Stomach (tissue), 9 donors: ENCODE results near the gene ZNF677. TPM values are rescaled to one million over a fixed set of nuclear protein-coding genes. Genes with fewer than 3 reads are reported as not detected.
"Not testable (repeated sequence)": the region's sequence is repeated elsewhere in the genome, so short reads cannot be mapped to it uniquely, and the experiment has no call there.

Experiments used
- DNase-seq, 2 donors: peaks; one replicate each; pipeline versions ENCODE4 v3.0.0 to v3.0.0-alpha.2; 2013 to 2019
- H3K27ac ChIP-seq, 5 donors: fragments of 200-600 bp in 4 of 5; sonication (generic) in 4 of 5; one replicate each; pipeline ENCODE4 v1.5.1; 2013 to 2019; ENCODE audit warnings: mild to moderate bottlenecking in 1 of 5, moderate library complexity in 1 of 5
- H3K27me3 ChIP-seq, 3 donors: fragments of 200-600 bp; sonication (generic); one replicate each; pipeline ENCODE4 v1.5.1; 2017 to 2019; ENCODE audit warnings: mixed run types in 1 of 3
- H3K36me3 ChIP-seq, 4 donors: fragments of 200-600 bp; sonication (generic); 1 replicate in 3 of 4; 2 replicates in 1 of 4; pipeline ENCODE4 v1.5.1; 2016 to 2019
- H3K4me1 ChIP-seq, 4 donors: fragments of 200-600 bp; sonication (generic); one replicate each; pipeline ENCODE4 v1.5.1; 2016 to 2019
- H3K4me3 ChIP-seq, 4 donors: fragments of 200-600 bp; sonication (generic) in 3 of 4; one replicate each; pipeline ENCODE4 v1.5.1; 2016 to 2019; ENCODE audit warnings: mild to moderate bottlenecking in 1 of 4
- H3K9me3 ChIP-seq, 4 donors: fragments of 200-600 bp; sonication (generic); one replicate each; pipeline ENCODE4 v1.5.1; 2016 to 2019
- EP300 ChIP-seq: sonication (generic); formaldehyde crosslinking; IDR thresholded peaks from one replicate; pipeline ENCODE4 v1.6.1; 2017; ENCODE audit warnings: antibody characterized with exemption
- POLR2A ChIP-seq, 4 donors: fragments of 450-650 bp; IDR thresholded peaks; one replicate each; pipeline ENCODE4 v1.6.1; 2016; ENCODE audit warnings: antibody characterized with exemption in 4 of 4, control low read depth in 2 of 4, mild to moderate bottlenecking in 1 of 4, moderate library complexity in 1 of 4
- POLR2AphosphoS5 ChIP-seq, 3 donors: sonication (generic); formaldehyde crosslinking; IDR thresholded peaks; one replicate each; pipeline ENCODE4 v1.6.1; 2016; ENCODE audit warnings: antibody characterized with exemption in 3 of 3
- WGBS, 5 donors: extraction: QIAGEN DNeasy Blood & Tissue Kit in 3 of 5; methylation state at CpG; one replicate each; pipeline versions ENCODE4 v1.1.5 to v1.1.7; 2013 to 2018; 5-methylcytosine and 5-hydroxymethylcytosine counted together
- intact Hi-C: fragments of 100-400 bp; cut with DNase I; formaldehyde crosslinking; loops from one replicate; pipeline ENCODE4 v1.15.1; 2023; ENCODE audit warnings: low total_unique reads
- polyA plus RNA-seq, 3 donors: library from polyadenylated mRNA; stranded (reverse); fragments of 200-250 nt; gene quantifications; one replicate each; pipeline ENCODE4 v1.2.3, GENCODE V29; 2013
- total RNA-seq, 5 donors: library from RNA; depleted of rRNA; stranded (reverse); fragments of >200 nt; gene quantifications; one replicate each; pipeline versions ENCODE4 v1.1.0 to v1.2.3, GENCODE V29; 2014 to 2016
- TF ChIP-seq, protein P1 (sequence below), 7 experiments: fragments of 450-650 bp in 4 of 7; fragments of 200-600 bp in 3 of 7; sonication (generic) in 3 of 7; IDR thresholded peaks; one replicate each; pipeline ENCODE4 v1.5.1; 2016 to 2019; ENCODE audit warnings: antibody characterized with exemption in 7 of 7, control low read depth in 2 of 7, mild to moderate bottlenecking in 1 of 7
- donor health status: healthy with polysubstance abuse.
- donor health status: Bipolar disorder and iron deficiency.
- donor health status: healthy.

Gene ZNF677
- total and polyA plus RNA-seq, 8 donors: 6.2 to 35.6 (median 8.6) TPM; not detected in 2

DNA sequence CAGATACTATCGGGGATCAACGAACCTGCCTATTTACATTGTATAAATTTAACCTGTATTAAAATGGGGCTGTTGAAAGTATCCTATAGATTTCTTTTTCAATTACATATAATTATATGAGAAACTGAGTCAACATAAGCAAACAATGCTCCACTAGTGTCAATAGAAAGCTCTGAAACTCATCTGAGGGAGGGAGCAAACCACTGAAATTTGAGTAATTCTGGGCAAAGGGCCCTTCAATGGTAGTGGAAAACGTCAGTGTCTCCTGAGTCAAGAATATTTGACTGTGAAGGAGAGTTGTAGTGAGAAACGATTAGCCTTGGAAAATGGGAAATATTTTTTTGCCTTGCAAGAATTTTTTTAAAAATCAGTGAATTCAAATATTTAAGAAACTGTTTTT is 30.4 kb upstream of the ZNF677 start:
- no peak for DNase-seq
- 58 to 68% (median 62%) methylated on average over 4 of the region's 4 CpGs for WGBS, 5 donors

GRCh38 chr19:53281947-53282346 is 27.3 kb upstream of the ZNF677 start:
- 21 to 67% (median 52%) methylated on average over 1 to 2 of the region's 8 CpGs; no CpG with 5 or more reads in 1 of the 5 donors for WGBS, 5 donors
- H3K4me1 ChIP-seq, intact Hi-C loops, H3K36me3 ChIP-seq, H3K4me3 ChIP-seq, H3K27ac ChIP-seq: not testable (repeated sequence)
- H3K27me3 ChIP-seq: peaks cover 0 to 11% (median 0%) of the 10 kb centered on the region in 3 donors
- H3K9me3 ChIP-seq: peaks cover 0 to 15% (median 7%) of the 10 kb centered on the region in 4 donors
- DNase-seq: peak in 1 of 2 donors; percentile 31

More for the DNA sequence above, 30.4 kb upstream of the ZNF677 start:
- intact Hi-C loops: no loop called here
- Histone ChIP-seq H3K27me3 (peaks cover 0 to under 1% (median 0%) of the 10 kb centered on the region in 3 donors), H3K4me1 (no peaks in the 10 kb centered on the region), H3K27ac (no peak overlapping the region), H3K9me3 (peaks cover 0 to 38% (median 10%) of the 10 kb centered on the region in 4 donors), H3K4me3 (no peak overlapping the region), H3K36me3 (no peaks in the 10 kb centered on the region)
- TF ChIP-seq POLR2AphosphoS5 (IDR thresholded peaks at IDR 0.05) (no peak), EP300 (no peak), POLR2A (IDR thresholded peaks at IDR 0.05) (no peak)
- TF ChIP-seq, protein P1, sequence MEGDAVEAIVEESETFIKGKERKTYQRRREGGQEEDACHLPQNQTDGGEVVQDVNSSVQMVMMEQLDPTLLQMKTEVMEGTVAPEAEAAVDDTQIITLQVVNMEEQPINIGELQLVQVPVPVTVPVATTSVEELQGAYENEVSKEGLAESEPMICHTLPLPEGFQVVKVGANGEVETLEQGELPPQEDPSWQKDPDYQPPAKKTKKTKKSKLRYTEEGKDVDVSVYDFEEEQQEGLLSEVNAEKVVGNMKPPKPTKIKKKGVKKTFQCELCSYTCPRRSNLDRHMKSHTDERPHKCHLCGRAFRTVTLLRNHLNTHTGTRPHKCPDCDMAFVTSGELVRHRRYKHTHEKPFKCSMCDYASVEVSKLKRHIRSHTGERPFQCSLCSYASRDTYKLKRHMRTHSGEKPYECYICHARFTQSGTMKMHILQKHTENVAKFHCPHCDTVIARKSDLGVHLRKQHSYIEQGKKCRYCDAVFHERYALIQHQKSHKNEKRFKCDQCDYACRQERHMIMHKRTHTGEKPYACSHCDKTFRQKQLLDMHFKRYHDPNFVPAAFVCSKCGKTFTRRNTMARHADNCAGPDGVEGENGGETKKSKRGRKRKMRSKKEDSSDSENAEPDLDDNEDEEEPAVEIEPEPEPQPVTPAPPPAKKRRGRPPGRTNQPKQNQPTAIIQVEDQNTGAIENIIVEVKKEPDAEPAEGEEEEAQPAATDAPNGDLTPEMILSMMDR (IDR thresholded peaks at IDR 0.05): no peak

- no peak overlapping the region for H3K4me3 ChIP-seq
- TF ChIP-seq EP300 (no peak), POLR2AphosphoS5 (IDR thresholded peaks at IDR 0.05) (no peak), POLR2A (IDR thresholded peaks at IDR 0.05) (no peak)
- intact Hi-C loops: no loop called here
- no peak overlapping the region for H3K27ac ChIP-seq
- H3K4me1 ChIP-seq: no peaks in the 10 kb centered on the region
- H3K27me3 ChIP-seq: peaks cover 0 to 20% (median 0%) of the 10 kb centered on the region in 3 donors
- peaks cover 0 to 33% (median 15%) of the 10 kb centered on the region in 4 donors for H3K9me3 ChIP-seq
- 89 to 96% (median 93%) methylated on average over 2 of the region's 2 CpGs for whole genome bisulfite sequencing, 5 donors
- DNase-seq: no peak
- H3K36me3 ChIP-seq: no peaks in the 10 kb centered on the region
Observed at GRCh38 chr19:53275480-53275879, 20.8 kb upstream of the ZNF677 start.

- DNase-seq: no peak
- TF ChIP-seq POLR2A (IDR thresholded peaks at IDR 0.05) (no peak), EP300 (no peak), POLR2AphosphoS5 (IDR thresholded peaks at IDR 0.05) (no peak)
- TF ChIP-seq, protein P1 (IDR thresholded peaks at IDR 0.05): no peak
- WGBS, 5 donors: 80 to 87% (median 86%) methylated on average over 7 to 9 of the region's 9 CpGs
- intact Hi-C loops: no loop called here
- Histone ChIP-seq H3K4me3 (no peak overlapping the region), H3K9me3 (peaks cover 0 to 33% (median 17%) of the 10 kb centered on the region in 4 donors), H3K27ac (no peak overlapping the region), H3K36me3 (no peaks in the 10 kb centered on the region), H3K4me1 (no peaks in the 10 kb centered on the region), H3K27me3 (peaks cover 0 to 11% (median 0%) of the 10 kb centered on the region in 3 donors)
Observed at GRCh38 chr19:53272044-53272443, 17.4 kb upstream of the ZNF677 start.

DNA sequence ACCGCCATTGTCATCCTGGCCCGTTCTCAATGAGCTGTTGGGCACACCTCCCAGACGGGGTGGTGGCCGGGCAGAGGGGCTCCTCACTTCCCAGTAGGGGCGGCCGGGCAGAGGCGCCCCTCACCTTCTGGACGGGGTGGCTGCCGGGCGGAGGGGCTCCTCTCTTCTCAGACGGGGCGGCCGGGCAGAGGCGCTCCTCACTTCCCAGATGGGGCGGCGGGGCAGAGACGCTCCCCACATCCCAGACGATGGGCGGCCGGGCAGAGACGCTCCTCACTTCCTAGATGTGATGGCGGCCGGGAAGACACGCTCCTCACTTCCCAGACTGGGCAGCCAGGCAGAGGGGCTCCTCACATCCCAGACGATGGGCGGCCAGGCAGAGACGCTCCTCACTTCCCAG is 15.2 kb upstream of the ZNF677 start:
- intact Hi-C loops, H3K27me3 ChIP-seq, H3K4me3 ChIP-seq, H3K36me3 ChIP-seq, H3K27ac ChIP-seq, DNase-seq, H3K4me1 ChIP-seq: not testable (repeated sequence)
- H3K9me3 ChIP-seq: peaks cover 0 to 27% (median 16%) of the 10 kb centered on the region in 4 donors
- 89 to 99% (median 94%) methylated on average over 13 to 27 of the region's 27 CpGs for WGBS, 5 donors

DNA sequence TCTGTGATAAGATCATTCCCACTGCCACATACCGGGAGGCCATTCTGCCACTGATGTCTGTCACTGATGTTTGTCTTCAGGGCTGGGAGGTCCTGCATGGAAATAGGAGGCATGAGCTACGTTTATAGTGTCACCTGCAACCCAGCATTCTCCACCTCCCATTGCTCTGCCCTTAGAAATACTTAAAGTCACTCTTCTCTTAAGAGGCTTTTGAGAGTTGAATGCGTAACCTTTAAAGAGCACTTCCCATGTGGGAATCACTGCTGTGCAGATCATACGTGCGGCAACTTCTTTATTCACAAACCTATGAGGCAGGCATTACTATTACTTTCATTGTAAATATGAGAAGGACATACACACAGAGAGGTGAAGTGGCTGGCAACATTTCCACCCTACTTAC is 12.9 kb upstream of the ZNF677 start, which contains the start of gene VN1R4:
VN1R4 (minus strand) TSS at position 101 of the 400 bp plus-strand sequence; CDS start at position 43, 58 bp downstream.
- 64 to 82% (median 80%) methylated on average over 4 to 5 of the region's 5 CpGs for WGBS, 5 donors
- H3K27me3 ChIP-seq, H3K36me3 ChIP-seq, H3K27ac ChIP-seq, H3K4me3 ChIP-seq, intact Hi-C loops, DNase-seq, H3K4me1 ChIP-seq: not testable (repeated sequence)
- peaks cover 0 to 36% (median 16%) of the 10 kb centered on the region in 4 donors for H3K9me3 ChIP-seq

DNA sequence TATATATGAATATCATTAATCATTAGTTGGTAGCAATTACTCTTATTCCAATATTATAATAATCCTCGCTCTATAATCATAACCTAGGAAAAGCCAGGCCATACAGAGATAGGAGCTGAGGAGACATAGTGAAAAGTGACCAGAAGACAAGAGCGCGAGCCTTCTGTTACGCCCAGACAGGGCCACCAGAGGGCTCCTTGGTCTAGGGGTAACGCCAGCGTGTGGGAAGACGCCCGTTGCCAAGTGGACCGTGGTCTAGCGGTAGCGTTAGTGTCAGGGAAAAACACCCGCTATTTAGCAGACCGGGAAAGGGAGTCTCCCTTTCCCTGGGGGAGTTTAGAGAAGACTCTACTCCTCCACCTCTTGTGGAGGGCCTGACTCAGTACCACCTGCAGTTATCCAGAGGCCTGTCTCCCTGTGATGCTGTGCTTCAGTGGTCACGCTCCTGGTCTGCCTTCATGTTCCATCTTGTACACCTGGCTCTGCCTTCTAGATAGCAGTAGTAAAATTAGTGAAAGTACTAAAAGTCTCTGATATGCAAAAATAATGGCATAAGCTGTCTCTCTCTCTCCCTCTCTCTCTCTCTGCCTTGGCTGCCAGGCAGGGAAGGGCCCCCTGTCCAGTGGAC is 3.2 kb upstream of the ZNF677 start, which contains the start of gene VN1R2:
VN1R2 (plus strand) TSS at position 578 of the 628 bp plus-strand sequence. CDS start 84 bp downstream, outside the sequence.
- H3K36me3 ChIP-seq, intact Hi-C loops, H3K27me3 ChIP-seq, H3K27ac ChIP-seq, H3K4me3 ChIP-seq, DNase-seq: not testable (repeated sequence)
- H3K4me1 ChIP-seq: peaks cover 0 to 16% (median 7%) of the 10 kb centered on the region in 4 donors
- peaks cover 0 to 57% (median 30%) of the 10 kb centered on the region in 4 donors for H3K9me3 ChIP-seq
- 65 to 70% (median 70%) methylated on average over 14 of the region's 14 CpGs for WGBS, 5 donors
